ENCODE data around the gene ENTPD7.

GRCh38 chr10:99682752-99683151 is 23.4 kb downstream of the ENTPD7 start:
- no peak for TF ChIP-seq EP300 (IDR thresholded peaks at IDR 0.05; ENCODE audit: borderline replicate concordance)
- no peak for TF ChIP-seq EGR1 (IDR thresholded peaks at IDR 0.05)
- TF ChIP-seq RAD21 (IDR thresholded peaks at IDR 0.05; ENCODE audit: low read depth): peak; percentile 38
- TF ChIP-seq CEBPB (IDR thresholded peaks at IDR 0.05): 0 out of 2 replicates have a peak, but pooled peaks have one; percentile 28
- TF ChIP-seq NFIC (IDR thresholded peaks at IDR 0.05): no peak
- TF ChIP-seq MAX (IDR thresholded peaks at IDR 0.05): no peak

Measured in Ishikawa (cell line).